ENCODE results near the gene LHPP.
"Not testable (repeated sequence)": the region's sequence is repeated elsewhere in the genome, so short reads cannot be mapped to it uniquely, and the experiment has no call there.

Gene LHPP

GRCh38 chr10:124605856-124606812, 144.5 kb downstream of the LHPP start:
- H3K36me3 ChIP-seq (ENCODE audit: insufficient read depth, low read length), result no peaks in the 10 kb centered on the region
- H3K4me3 ChIP-seq, result no peak overlapping the region
- no peak for DNase-seq (ENCODE audit: low read depth, low spot score)
- no peak overlapping the region for H3K9ac ChIP-seq (ENCODE audit: insufficient read length)
- no peak for TF ChIP-seq EZH2 (IDR thresholded peaks at IDR 0.05)
- no peak for TF ChIP-seq POLR2AphosphoS5 (IDR thresholded peaks at IDR 0.05; ENCODE audit: borderline replicate concordance, low read depth, low read length)
- no peak for TF ChIP-seq FOXP2 (optimal IDR thresholded peaks at IDR 0.05; ENCODE audit: control extremely low read depth, extremely low read length, insufficient read depth)
- no peak overlapping the region for H3K27ac ChIP-seq
- no peaks in the 10 kb centered on the region for H3K9me3 ChIP-seq (ENCODE audit: low read depth, low read length)

- H3K4me3 ChIP-seq, result no peak overlapping the region
- TF ChIP-seq POLR2AphosphoS5 (IDR thresholded peaks at IDR 0.05; ENCODE audit: borderline replicate concordance, low read depth, low read length) (no peak), FOXP2 (optimal IDR thresholded peaks at IDR 0.05; ENCODE audit: control extremely low read depth, extremely low read length, insufficient read depth) (no peak)
- H3K9ac ChIP-seq (ENCODE audit: insufficient read length), result no peak overlapping the region
- H3K9me3 ChIP-seq (ENCODE audit: low read depth, low read length), result no peaks in the 10 kb centered on the region
- H3K27ac ChIP-seq, result no peak overlapping the region
- no peak for DNase-seq (ENCODE audit: low read depth, low spot score)
- H3K36me3 ChIP-seq (ENCODE audit: insufficient read depth, low read length), result no peaks in the 10 kb centered on the region
These were observed 145.2 kb downstream of the LHPP start for GRCh38 chr10:124606822-124607221.

- H3K36me3 ChIP-seq (ENCODE audit: insufficient read depth, low read length), result no peaks in the 10 kb centered on the region
- no peak overlapping the region for H3K4me3 ChIP-seq
- no peak for DNase-seq (ENCODE audit: low read depth, low spot score)
- H3K9me3 ChIP-seq (ENCODE audit: low read depth, low read length), result no peaks in the 10 kb centered on the region
- H3K9ac ChIP-seq (ENCODE audit: insufficient read length), result no peak overlapping the region
- H3K27ac ChIP-seq, result no peak overlapping the region
- TF ChIP-seq FOXP2 (optimal IDR thresholded peaks at IDR 0.05; ENCODE audit: control extremely low read depth, extremely low read length, insufficient read depth) (no peak), EZH2 (IDR thresholded peaks at IDR 0.05) (no peak), POLR2AphosphoS5 (IDR thresholded peaks at IDR 0.05; ENCODE audit: borderline replicate concordance, low read depth, low read length) (no peak)
These were observed 146.1 kb downstream of the LHPP start for GRCh38 chr10:124607693-124608092.

- TF ChIP-seq EZH2 (IDR thresholded peaks at IDR 0.05), result no peak
- no peak for TF ChIP-seq POLR2AphosphoS5 (IDR thresholded peaks at IDR 0.05; ENCODE audit: borderline replicate concordance, low read depth, low read length)
- TF ChIP-seq FOXP2 (optimal IDR thresholded peaks at IDR 0.05; ENCODE audit: control extremely low read depth, extremely low read length, insufficient read depth), result no peak
- Histone ChIP-seq H3K36me3 (ENCODE audit: insufficient read depth, low read length) (no peaks in the 10 kb centered on the region), H3K4me3 (no peak overlapping the region), H3K27ac (no peak overlapping the region), H3K9ac (ENCODE audit: insufficient read length) (no peak overlapping the region), H3K9me3 (ENCODE audit: low read depth, low read length) (no peaks in the 10 kb centered on the region)
- no peak for DNase-seq (ENCODE audit: low read depth, low spot score)
These were observed 146.6 kb downstream of the LHPP start for GRCh38 chr10:124608093-124608721.

GRCh38 chr10:124609698-124610097, 148.1 kb downstream of the LHPP start:
- TF ChIP-seq EZH2 (IDR thresholded peaks at IDR 0.05), result no peak
- TF ChIP-seq POLR2AphosphoS5 (IDR thresholded peaks at IDR 0.05; ENCODE audit: borderline replicate concordance, low read depth, low read length), result no peak
- TF ChIP-seq FOXP2 (optimal IDR thresholded peaks at IDR 0.05; ENCODE audit: control extremely low read depth, extremely low read length, insufficient read depth), result no peak
- Histone ChIP-seq H3K4me3 (no peak overlapping the region), H3K36me3 (ENCODE audit: insufficient read depth, low read length) (no peaks in the 10 kb centered on the region), H3K9me3 (ENCODE audit: low read depth, low read length) (no peaks in the 10 kb centered on the region), H3K27ac (no peak overlapping the region), H3K9ac (ENCODE audit: insufficient read length) (no peak overlapping the region)
- DNase-seq (ENCODE audit: low read depth, low spot score), result no peak

- not testable (repeated sequence) for H3K27ac ChIP-seq; DNase-seq (ENCODE audit: low read depth, low spot score); H3K9ac ChIP-seq (ENCODE audit: insufficient read length); H3K4me3 ChIP-seq; H3K9me3 ChIP-seq (ENCODE audit: low read depth, low read length); H3K36me3 ChIP-seq (ENCODE audit: insufficient read depth, low read length)
These were observed 148.6 kb downstream of the LHPP start for GRCh38 chr10:124610186-124610585.

GRCh38 chr10:124610851-124611250, 149.2 kb downstream of the LHPP start:
- H3K4me3 ChIP-seq; H3K9ac ChIP-seq (ENCODE audit: insufficient read length); H3K9me3 ChIP-seq (ENCODE audit: low read depth, low read length); DNase-seq (ENCODE audit: low read depth, low spot score); H3K27ac ChIP-seq; H3K36me3 ChIP-seq (ENCODE audit: insufficient read depth, low read length): not testable (repeated sequence)

- no peak for DNase-seq (ENCODE audit: low read depth, low spot score)
- Histone ChIP-seq H3K4me3 (no peak overlapping the region), H3K9ac (ENCODE audit: insufficient read length) (no peak overlapping the region), H3K9me3 (ENCODE audit: low read depth, low read length) (no peaks in the 10 kb centered on the region), H3K36me3 (ENCODE audit: insufficient read depth, low read length) (no peaks in the 10 kb centered on the region), H3K27ac (no peak overlapping the region)
- no peak for TF ChIP-seq EZH2 (IDR thresholded peaks at IDR 0.05)
- TF ChIP-seq POLR2AphosphoS5 (IDR thresholded peaks at IDR 0.05; ENCODE audit: borderline replicate concordance, low read depth, low read length), result no peak
- no peak for TF ChIP-seq FOXP2 (optimal IDR thresholded peaks at IDR 0.05; ENCODE audit: control extremely low read depth, extremely low read length, insufficient read depth)
These were observed 150.1 kb downstream of the LHPP start for GRCh38 chr10:124611738-124612137.

Data from SK-N-MC (cell line).